Tibial artery (tissue), 4 donors: ENCODE results near the gene PDXK.

Source experiments
- DNase-seq, 2 donors: peaks; one replicate each; pipeline ENCODE4 v3.0.0-alpha.2; 2019
- H3K27ac ChIP-seq, 2 donors: fragments of 200-600 bp; sonication (generic) in 1 of 2; 1 replicate in 1 of 2; 2 replicates in 1 of 2; pipeline ENCODE4 v1.5.1; 2018 to 2019; ENCODE audit warnings: mild to moderate bottlenecking in 1 of 2
- H3K27me3 ChIP-seq, 2 donors: fragments of 200-600 bp; sonication (generic) in 1 of 2; one replicate each; pipeline versions ENCODE4 v1.5.1 to v1.6.0; 2016 to 2019
- H3K36me3 ChIP-seq, 3 donors: fragments of 200-600 bp; sonication (generic) in 2 of 3; one replicate each; pipeline ENCODE4 v1.5.1; 2016 to 2019; ENCODE audit warnings: mild to moderate bottlenecking in 2 of 3
- H3K4me1 ChIP-seq, 4 donors: fragments of 200-600 bp; sonication (generic) in 2 of 4; 1 replicate in 3 of 4; 2 replicates in 1 of 4; pipeline ENCODE4 v1.5.1; 2016 to 2019
- H3K4me3 ChIP-seq, 2 donors: fragments of 200-600 bp; sonication (generic) in 1 of 2; 1 replicate in 1 of 2; 2 replicates in 1 of 2; pipeline ENCODE4 v1.5.1; 2018 to 2019; ENCODE audit warnings: mild to moderate bottlenecking in 2 of 2
- H3K9me3 ChIP-seq, 3 donors: fragments of 200-600 bp; sonication (generic) in 1 of 3; one replicate each; pipeline ENCODE4 v1.5.1; 2016 to 2019
- CTCF ChIP-seq, 2 experiments: fragments of 200-600 bp in 1 of 2; fragments of 450-650 bp in 1 of 2; IDR thresholded peaks; one replicate each; pipeline ENCODE4 v1.5.1; 2017 to 2019; ENCODE audit warnings: antibody characterized with exemption in 2 of 2, mild to moderate bottlenecking in 1 of 2, moderate library complexity in 1 of 2
- intact Hi-C: fragments of 100-400 bp; cut with DNase I; formaldehyde crosslinking; loops from one replicate; pipeline ENCODE4 v1.15.0; 2023; ENCODE audit warnings: low total_unique reads

Gene PDXK

GRCh38 chr21:43689556-43690337, 29.2 kb upstream of the PDXK start:
- TF ChIP-seq CTCF (IDR thresholded peaks at IDR 0.05) = no peak
- Histone ChIP-seq H3K4me3 (no peak overlapping the region), H3K27me3 (no peaks in the 10 kb centered on the region), H3K9me3 (no peaks in the 10 kb centered on the region), H3K4me1 (no peaks in the 10 kb centered on the region), H3K36me3 (peaks cover 72 to 100% (median 98%) of the 10 kb centered on the region in 3 donors), H3K27ac (no peak overlapping the region)
- DNase-seq = no peak
- intact Hi-C loops = no loop called here

GRCh38 chr21:43690346-43690745, 28.6 kb upstream of the PDXK start:
- DNase-seq = no peak
- intact Hi-C loops = no loop called here
- no peak overlapping the region for H3K4me3 ChIP-seq
- H3K4me1 ChIP-seq = no peaks in the 10 kb centered on the region
- no peaks in the 10 kb centered on the region for H3K27me3 ChIP-seq
- H3K27ac ChIP-seq = no peak overlapping the region
- peaks cover 72 to 99% (median 98%) of the 10 kb centered on the region in 3 donors for H3K36me3 ChIP-seq
- TF ChIP-seq CTCF (IDR thresholded peaks at IDR 0.05) = no peak
- no peaks in the 10 kb centered on the region for H3K9me3 ChIP-seq

GRCh38 chr21:43691086-43691795, 27.7 kb upstream of the PDXK start:
- Histone ChIP-seq H3K4me1 (no peaks in the 10 kb centered on the region), H3K27me3 (no peaks in the 10 kb centered on the region), H3K4me3 (no peak overlapping the region), H3K27ac (no peak overlapping the region), H3K36me3 (peaks cover 68 to 97% (median 92%) of the 10 kb centered on the region in 3 donors), H3K9me3 (no peaks in the 10 kb centered on the region)
- TF ChIP-seq CTCF (IDR thresholded peaks at IDR 0.05) = no peak
- intact Hi-C loops = no loop called here
- no peak for DNase-seq

GRCh38 chr21:43691801-43692200, 27.1 kb upstream of the PDXK start:
- no peaks in the 10 kb centered on the region for H3K27me3 ChIP-seq
- intact Hi-C loops = no loop called here
- no peak overlapping the region for H3K27ac ChIP-seq
- H3K36me3 ChIP-seq = peaks cover 62 to 97% (median 86%) of the 10 kb centered on the region in 3 donors
- no peaks in the 10 kb centered on the region for H3K4me1 ChIP-seq
- H3K9me3 ChIP-seq = no peaks in the 10 kb centered on the region
- no peak for DNase-seq
- no peak for TF ChIP-seq CTCF (IDR thresholded peaks at IDR 0.05)
- no peak overlapping the region for H3K4me3 ChIP-seq

- no peak for DNase-seq
- Histone ChIP-seq H3K27me3 (no peaks in the 10 kb centered on the region), H3K4me1 (no peaks in the 10 kb centered on the region), H3K27ac (no peak overlapping the region), H3K36me3 (peaks cover 51 to 85% (median 75%) of the 10 kb centered on the region in 3 donors), H3K4me3 (no peak overlapping the region), H3K9me3 (no peaks in the 10 kb centered on the region)
- intact Hi-C loops = no loop called here
- no peak for TF ChIP-seq CTCF (IDR thresholded peaks at IDR 0.05)
Observed at GRCh38 chr21:43692949-43693348, 26.0 kb upstream of the PDXK start.
